ENCODE measurements around the gene CASQ1.

Gene CASQ1

GRCh38 chr1:160227034-160227433 is 36.7 kb downstream of the CASQ1 start:
- DNase-seq: no peak

DNA sequence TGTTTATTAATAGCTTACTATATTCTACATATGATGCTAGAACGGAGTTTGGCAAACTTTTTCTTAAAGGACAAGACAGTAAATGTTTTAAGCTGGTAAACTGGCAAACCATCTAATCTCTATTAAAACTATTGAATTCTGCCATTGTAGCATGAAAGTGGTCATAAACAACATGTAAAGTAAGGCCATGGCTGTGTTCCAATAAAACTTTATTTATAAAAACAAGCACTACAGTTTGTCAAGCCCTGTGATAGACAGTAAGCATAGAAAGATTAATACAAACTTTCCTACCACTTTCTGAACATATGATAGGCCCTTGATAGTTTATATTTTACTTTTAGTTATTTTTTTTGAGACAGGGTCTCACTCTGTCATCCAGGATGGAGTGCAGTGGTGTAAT is 37.2 kb downstream of the CASQ1 start:
- no peak for DNase-seq

DNA sequence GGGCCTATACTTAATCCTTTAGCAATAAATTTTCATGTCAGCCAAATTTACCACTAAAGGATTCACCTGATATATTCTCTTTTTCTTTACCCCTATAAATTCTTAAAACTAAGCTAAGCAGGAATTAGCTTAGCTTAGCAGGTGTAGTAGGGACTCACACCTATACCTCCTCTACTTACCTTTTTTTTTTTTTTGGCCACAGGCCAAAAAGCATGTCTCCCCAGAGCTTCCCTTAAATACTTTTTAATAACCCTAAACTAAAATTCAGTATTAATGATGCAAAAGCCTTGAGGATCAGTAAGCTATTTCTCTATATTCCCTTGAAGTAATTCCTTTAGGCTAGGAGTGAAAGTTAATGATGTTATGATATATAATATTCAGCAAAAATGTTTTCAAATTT is 38.1 kb downstream of the CASQ1 start:
- no peak for DNase-seq

DNA sequence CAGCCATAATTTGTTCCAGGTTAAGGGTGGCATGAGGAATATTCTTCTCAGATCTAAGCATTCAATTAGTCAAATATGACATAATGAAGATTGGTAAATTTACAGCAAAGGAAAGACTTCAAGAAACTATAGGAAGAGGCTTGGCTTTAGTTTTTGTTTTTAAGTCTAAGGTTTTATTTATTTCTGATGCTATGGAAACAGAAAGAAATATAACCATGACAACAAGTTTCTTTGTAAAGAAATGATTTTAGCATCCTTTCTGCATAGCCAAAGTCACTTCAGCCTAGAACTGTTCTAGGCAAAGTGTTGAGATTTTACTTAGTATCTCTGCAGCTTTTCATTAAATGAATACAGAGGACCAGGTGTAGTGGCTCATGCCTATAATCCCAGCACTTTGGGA is 42.5 kb downstream of the CASQ1 start:
- DNase-seq: no peak

DNA sequence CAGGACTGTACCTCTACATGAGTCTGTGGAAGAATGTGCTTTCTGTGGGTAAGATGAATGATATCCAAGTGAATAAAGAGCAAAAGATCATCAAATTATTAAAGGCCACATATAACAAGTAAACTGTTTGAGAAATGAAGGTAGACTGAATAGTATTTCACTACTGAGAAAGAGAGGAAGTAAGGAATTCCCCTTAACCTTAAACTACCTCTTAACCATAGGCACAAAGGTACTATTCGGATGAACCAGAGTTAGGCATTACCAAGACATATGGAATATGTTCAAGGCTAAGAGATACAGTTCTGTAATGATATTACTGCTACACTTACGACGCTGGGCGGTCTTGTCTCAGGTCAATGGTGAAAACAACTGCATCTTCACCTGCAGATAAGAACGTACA is 46.4 kb downstream of the CASQ1 start:
- no peak for DNase-seq

- no peak for DNase-seq
Measured at GRCh38 chr1:160237558-160237957, 47.2 kb downstream of the CASQ1 start.

DNA sequence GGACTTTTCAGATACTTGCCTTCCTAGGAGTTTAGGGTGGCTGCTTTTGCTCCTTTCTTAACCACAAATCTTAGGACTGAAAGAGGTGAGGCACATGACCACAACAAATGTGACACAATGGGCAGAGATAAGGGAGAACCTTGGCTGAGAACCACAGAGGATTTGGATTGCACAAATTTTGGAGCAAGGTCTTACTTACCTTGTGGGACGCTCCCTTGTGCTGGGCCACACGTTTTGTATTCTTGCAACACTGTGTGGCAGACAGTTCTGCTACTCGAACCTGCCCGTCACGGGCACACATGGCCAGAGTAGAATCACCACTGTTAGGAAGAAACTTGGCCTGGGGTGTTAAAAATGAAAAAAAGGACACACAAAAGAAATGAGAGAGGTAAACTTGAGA is 48.0 kb downstream of the CASQ1 start:
- DNase-seq: no peak

- no peak for DNase-seq
Measured at GRCh38 chr1:160239582-160240299, 49.4 kb downstream of the CASQ1 start.

DNA sequence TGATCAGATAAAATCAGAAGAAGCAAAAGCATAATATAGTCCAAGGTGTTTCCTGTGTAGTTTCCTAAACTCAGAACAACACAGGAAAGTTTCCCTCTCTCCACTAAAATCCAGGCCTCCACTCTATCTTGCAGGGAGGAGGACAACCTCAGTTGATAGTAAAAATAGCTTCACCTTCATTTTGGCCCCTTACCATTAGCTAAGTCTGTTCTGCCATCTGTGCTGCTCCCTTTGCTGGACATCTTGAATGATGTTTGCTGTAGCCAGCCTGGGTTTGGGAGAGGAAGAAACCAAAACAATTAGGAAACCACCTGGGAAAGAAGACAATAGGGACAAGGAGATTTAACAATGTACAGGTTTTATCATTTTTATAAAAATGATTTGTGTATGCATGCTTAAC is 53.4 kb downstream of the CASQ1 start:
- DNase-seq: no peak

DNA sequence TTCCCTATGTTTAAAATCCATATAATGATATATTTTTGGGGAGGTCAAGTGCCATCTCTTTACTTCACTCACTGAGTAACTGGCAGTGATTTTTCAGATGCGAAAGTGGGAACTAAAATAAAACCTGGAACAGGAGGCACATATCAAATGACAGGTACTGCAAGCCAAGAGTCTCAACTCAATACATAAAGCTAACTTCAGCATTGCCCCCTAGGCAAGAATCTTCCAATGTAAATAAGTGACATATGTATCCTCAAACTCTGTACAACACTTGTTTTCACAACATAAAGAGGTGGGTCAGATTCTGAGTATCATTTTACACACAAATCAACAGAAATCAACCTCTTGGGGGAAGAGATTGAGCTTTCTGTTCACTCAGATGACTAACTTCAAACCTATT is 53.8 kb downstream of the CASQ1 start:
- DNase-seq: no peak

DNA sequence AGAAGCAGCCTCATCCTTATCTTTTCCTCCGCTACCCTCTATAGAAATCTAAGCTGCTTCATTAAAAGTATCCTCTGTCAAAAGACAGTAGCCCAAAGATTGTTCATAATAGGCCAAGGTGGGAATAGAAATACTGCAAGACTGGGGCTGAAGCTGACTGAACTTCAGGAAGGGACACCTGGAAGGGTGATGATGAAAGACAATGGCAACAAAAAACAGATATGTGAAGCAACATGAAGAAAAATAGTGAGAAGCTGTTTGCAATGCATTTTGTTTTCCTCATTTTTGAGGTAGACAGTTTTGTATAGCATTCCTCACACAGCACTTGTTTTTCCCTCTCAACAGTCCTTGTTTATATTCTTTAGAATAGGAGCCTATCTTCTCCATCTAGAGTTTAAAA is 55.1 kb downstream of the CASQ1 start:
- no peak for DNase-seq

DNA sequence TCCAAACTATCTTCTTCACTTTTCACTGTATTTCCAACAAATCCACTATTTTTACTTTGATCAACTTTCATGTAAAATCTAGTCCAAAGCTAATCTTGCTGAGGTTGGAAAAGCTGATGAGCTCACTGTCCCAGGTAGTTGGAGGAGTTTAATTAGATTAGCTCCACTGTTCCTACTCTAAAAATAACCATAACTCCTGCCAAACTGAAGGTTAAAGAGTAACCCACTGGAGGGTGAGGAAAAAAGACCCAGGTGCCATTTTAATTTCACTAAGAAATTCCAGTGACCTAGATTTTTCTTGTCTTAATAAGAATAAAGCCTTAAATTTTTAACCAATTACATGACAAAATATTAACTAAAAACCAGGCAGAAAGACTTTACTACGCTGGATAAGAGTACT is 56.7 kb downstream of the CASQ1 start:
- no peak for DNase-seq

DNA sequence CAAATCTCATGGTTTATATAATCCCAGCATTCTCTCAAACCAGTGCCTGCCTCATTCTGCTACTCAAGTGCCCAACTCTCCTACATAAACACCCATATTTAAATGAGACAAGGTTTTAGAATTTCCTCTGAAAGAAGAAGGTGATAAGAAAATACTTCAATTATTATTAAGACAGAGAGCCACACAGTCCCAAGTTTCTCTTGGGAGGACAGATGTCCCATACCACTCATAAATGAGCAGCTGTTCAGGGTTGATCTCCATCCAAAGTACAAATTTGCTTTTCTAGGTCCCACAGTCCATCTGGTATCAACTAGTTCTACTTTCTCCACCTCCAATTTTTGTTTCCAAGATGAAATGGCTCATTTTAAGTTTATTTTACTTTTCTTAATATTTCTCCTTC is 60.6 kb downstream of the CASQ1 start:
- DNase-seq: no peak

Data from 8988T (cell line).